SK-N-MC (cell line): ENCODE measurements around the gene IL21R.

Experiments
- DNase-seq: peaks from one replicate; pipeline ENCODE4 v3.0.0-alpha.2; 2011; ENCODE audit warnings: low read depth, low spot score
- H3K27ac ChIP-seq: fragments of 200-600 bp; sonication (generic); 2 replicates; pipeline ENCODE4 v1.5.1; 2016; ENCODE audit warnings: mixed run types
- H3K36me3 ChIP-seq: fragments of 200-600 bp; sonication (generic); 2 replicates; pipeline ENCODE4 v1.6.1; 2017; ENCODE audit warnings: antibody characterized with exemption, low read length, mixed read lengths; ENCODE audit not compliant: insufficient read depth
- H3K4me3 ChIP-seq: fragments of 200-600 bp; sonication (generic); 2 replicates; pipeline ENCODE4 v1.5.1; 2016
- H3K9ac ChIP-seq: fragments of 200-600 bp; sonication (generic); 2 replicates; pipeline ENCODE4 v1.8.0; 2017; ENCODE audit warnings: mixed run types, mixed read lengths; ENCODE audit not compliant: insufficient read length
- H3K9me3 ChIP-seq: fragments of 200-600 bp; sonication (generic); 2 replicates; pipeline ENCODE4 v1.6.1; 2017; ENCODE audit warnings: low read depth, mild to moderate bottlenecking, antibody characterized with exemption, low read length, moderate library complexity, mixed read lengths
- EZH2 ChIP-seq: fragments of 200-600 bp; sonication (generic); IDR thresholded peaks from one replicate; pipeline ENCODE4 v1.6.1; 2017; ENCODE audit warnings: antibody characterized with exemption
- FOXP2 ChIP-seq: optimal IDR thresholded peaks from 2 replicates; pipeline ENCODE3; 2011; ENCODE audit warnings: mild to moderate bottlenecking, moderate library complexity; ENCODE audit not compliant: insufficient read depth; ENCODE audit errors: extremely low read length, control extremely low read depth
- POLR2AphosphoS5 ChIP-seq: IDR thresholded peaks from 2 replicates; pipeline ENCODE4 v1.6.1; 2012; ENCODE audit warnings: mild to moderate bottlenecking, low read depth, low read length, borderline replicate concordance

Gene IL21R

DNA sequence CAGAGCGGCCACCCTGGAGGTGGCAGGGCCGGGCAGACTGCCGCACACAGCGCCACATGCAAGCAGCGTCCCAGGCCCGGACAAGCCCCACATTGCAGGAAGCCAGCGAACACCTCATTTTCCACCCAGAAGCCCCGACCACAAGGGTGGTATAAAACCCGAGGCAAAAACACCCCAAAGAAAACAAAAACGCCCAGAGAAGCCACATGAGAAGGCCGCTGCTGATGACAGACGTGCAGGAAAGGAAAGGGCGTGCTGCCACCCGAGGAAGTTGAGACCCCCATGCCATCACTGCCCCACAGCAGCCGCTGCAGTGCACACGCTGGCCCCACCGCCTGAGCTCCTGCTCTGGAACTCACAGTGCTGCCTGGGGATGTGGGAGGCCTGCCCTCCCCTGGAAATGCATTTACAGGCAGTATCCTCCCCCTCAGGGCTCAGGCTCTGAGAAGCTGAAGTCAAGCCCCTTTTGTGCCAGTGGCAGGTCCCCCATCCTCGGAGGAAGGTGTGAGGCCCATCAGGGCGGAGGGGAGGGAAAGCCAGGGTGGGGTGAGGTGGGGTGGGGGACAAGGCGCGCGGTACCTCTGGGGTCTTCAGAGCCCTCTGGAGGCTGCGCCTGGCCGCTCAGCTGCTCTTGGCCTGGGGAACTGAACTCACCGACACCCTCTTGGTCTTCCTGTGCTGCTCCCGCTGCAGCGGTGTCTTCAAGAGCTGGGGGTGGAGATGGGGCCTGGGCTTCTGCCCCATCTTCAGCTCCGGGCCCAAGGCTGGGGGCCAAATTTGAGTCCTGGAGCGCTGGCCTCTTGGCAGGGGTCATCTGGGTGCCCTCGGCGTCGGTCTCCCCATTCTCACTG, 62.0 kb downstream of the IL21R start:
- Histone ChIP-seq H3K4me3 (no peak overlapping the region), H3K9me3 (no peaks in the 10 kb centered on the region), H3K9ac (no peak overlapping the region), H3K36me3 (peaks cover 40% of the 10 kb centered on the region), H3K27ac (no peak overlapping the region)
- no peak for DNase-seq
- no peak for TF ChIP-seq EZH2
- TF ChIP-seq FOXP2 = no peak
- no peak for TF ChIP-seq POLR2AphosphoS5

DNA sequence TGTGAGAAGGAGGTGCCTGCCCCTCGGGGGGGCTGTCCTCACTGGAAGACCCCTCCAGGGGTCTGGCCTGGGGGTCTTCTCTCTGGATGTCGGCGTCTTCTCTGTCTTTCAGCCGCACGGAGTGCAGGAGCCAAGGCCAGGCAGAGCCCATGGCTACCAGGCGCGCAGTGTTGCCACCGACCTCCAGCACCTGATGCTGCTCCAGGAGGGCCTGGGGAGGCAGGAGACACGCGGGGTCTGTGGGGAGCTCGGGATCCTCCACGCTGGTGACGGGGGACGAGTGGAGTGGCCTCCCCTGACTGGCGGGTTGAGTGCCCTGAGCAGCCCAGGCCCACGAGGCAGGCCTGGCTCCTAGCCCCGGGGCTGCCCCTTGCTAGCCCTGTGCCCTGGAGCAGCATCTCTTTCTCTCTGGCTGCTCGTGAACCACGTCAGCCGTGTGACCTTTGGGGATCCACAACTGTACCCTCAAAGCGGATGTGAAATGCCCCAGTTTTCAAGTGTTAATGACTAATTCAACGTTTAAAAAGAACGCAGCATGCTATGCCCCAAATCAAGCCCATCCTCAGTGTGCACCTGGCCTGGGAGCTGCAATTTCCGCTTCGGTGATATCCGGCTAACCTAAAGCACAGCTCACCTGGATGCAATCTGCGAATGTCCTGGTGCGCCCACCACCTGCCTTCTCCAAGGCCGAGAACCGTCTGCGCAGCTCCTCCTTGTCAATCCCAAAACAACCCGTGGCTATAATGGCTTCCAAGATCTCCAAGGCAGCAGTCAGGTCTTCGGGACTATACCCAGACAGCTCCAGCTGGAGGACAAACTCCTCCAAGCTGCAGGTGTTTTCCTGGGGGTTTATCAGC, 62.9 kb downstream of the IL21R start:
- H3K36me3 ChIP-seq = peaks cover 49% of the 10 kb centered on the region
- H3K4me3 ChIP-seq = no peak overlapping the region
- DNase-seq = no peak
- no peak overlapping the region for H3K27ac ChIP-seq
- TF ChIP-seq FOXP2 (no peak), POLR2AphosphoS5 (no peak), EZH2 (no peak)
- no peak overlapping the region for H3K9ac ChIP-seq
- H3K9me3 ChIP-seq = no peaks in the 10 kb centered on the region

DNA sequence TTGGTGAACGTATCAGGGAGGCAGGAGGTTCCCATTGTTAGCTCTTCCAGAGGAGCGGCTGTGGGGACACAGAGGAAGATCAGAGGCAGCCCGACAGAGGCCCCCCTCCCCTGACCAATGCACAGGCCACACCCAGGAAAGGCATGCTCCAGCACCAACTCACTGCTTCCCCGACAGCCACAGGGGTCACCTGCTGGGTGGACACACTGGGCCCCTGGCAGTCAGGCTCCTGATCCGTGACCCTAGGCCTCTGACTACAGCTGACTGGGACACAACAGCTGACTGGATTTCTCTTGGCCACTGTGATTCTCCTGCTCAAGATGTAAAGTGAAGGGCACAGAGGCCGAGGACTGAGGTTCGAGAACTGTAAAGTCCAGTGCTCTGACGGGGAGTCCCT, 63.5 kb downstream of the IL21R start:
- H3K9me3 ChIP-seq = no peaks in the 10 kb centered on the region
- H3K4me3 ChIP-seq = no peak overlapping the region
- TF ChIP-seq EZH2 = no peak
- no peak for TF ChIP-seq POLR2AphosphoS5
- no peak for TF ChIP-seq FOXP2
- no peak overlapping the region for H3K9ac ChIP-seq
- DNase-seq = no peak
- no peak overlapping the region for H3K27ac ChIP-seq
- peaks cover 55% of the 10 kb centered on the region for H3K36me3 ChIP-seq

DNA sequence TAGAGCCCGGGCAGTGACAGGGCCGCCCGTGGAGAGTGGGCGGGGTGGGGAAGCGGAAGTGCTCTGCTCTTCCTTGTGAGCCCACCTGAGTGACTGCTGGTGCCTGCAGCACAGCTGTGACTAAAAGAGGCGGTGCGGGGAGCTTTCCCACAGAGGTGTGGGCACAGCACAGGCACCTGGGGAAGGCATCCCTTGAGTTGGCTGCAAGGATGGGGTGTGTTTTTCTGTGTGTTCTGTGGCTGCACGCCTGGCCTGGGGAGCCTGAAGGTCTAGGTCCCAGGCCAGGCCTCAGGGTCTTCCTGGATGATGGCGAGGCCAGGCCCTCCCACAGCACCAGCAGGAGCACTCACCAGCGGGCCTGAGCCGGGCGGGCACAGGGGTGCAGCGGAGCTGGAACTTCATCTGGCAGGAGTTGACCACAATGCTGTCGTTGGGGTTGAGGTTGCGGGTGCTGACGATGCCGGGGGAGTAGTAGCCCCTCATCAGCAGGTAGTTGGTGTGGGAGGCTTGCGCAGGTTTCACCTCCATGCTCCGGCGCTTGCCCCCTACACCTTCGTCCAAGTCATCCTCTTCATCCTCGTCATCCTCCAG, 67.1 kb downstream of the IL21R start:
- TF ChIP-seq EZH2 = no peak
- DNase-seq = no peak
- Histone ChIP-seq H3K9me3 (no peaks in the 10 kb centered on the region), H3K9ac (no peak overlapping the region), H3K36me3 (peaks cover 70% of the 10 kb centered on the region), H3K4me3 (no peak overlapping the region), H3K27ac (no peak overlapping the region)

GRCh38 chr16:27470567-27471431, 68.8 kb downstream of the IL21R start:
- Histone ChIP-seq H3K9ac (no peak overlapping the region), H3K36me3 (peaks cover 71% of the 10 kb centered on the region), H3K4me3 (no peak overlapping the region), H3K27ac (no peak overlapping the region), H3K9me3 (no peaks in the 10 kb centered on the region)
- TF ChIP-seq FOXP2 (no peak), POLR2AphosphoS5 (no peak), EZH2 (no peak)
- DNase-seq = no peak

GRCh38 chr16:27471661-27472060, 69.7 kb downstream of the IL21R start:
- no peak overlapping the region for H3K27ac ChIP-seq
- peaks cover 73% of the 10 kb centered on the region for H3K36me3 ChIP-seq
- no peak overlapping the region for H3K4me3 ChIP-seq
- H3K9ac ChIP-seq = no peak overlapping the region
- no peaks in the 10 kb centered on the region for H3K9me3 ChIP-seq
- no peak for TF ChIP-seq POLR2AphosphoS5
- TF ChIP-seq EZH2 = no peak
- no peak for TF ChIP-seq FOXP2
- no peak for DNase-seq

DNA sequence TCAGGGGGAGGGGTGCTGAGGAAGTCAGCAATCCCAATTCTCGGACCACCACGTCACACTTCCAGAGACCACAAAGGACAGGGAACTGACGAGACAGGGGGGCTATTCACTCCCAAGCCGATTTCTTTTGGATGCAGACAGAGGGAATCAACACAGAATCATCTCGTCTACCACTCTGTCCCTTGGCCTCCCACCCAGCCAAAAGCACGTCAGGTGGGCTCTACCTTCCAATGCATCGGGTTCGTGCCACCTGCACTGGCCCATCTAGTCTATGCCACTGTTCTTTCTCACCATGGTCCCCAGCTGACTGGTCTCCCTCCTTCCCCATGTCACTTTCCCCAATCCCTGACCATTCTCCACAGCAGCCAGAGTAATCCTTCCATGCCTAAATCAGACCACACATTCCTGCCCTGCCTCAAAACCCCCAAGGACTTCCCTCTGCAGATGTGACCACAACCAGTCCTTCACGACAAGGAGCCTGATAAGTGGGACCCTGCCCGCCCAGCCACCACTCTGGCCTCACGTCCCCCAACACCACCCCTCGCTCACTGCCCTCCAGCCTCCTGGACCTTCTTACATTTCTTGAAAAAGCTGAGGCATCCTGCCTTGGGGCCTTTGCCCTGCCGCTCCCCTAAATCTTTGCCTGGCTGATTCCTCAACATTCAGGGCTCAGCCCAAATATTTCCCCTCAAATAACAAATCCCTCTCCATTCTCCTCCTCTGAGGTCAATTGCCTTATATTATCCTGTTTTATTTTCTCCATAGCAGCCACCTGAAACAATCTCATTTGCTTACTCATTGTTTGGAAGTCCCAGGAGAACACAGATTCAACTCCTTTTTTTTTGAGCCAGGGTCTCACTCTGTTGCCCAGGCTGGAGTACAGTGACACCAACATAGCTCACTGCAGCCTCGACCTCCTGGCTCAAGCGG, 70.4 kb downstream of the IL21R start:
- H3K9me3 ChIP-seq = no peaks in the 10 kb centered on the region
- TF ChIP-seq POLR2AphosphoS5 = no peak
- no peak for TF ChIP-seq FOXP2
- TF ChIP-seq EZH2 = no peak
- H3K36me3 ChIP-seq = peaks cover 71% of the 10 kb centered on the region
- DNase-seq = no peak
- no peak overlapping the region for H3K9ac ChIP-seq
- no peak overlapping the region for H3K4me3 ChIP-seq
- no peak overlapping the region for H3K27ac ChIP-seq
